Progenitor cell of endocrine pancreas (in vitro differentiated cells): Measurements from ENCODE around the gene MAGI1. TPM values are rescaled to one million over a fixed set of nuclear protein-coding genes. Genes with fewer than 3 reads are reported as not detected.

Experiments used
- DNase-seq: peaks from one replicate; pipeline ENCODE4 v3.0.0; 2021; ENCODE audit warnings: low spot score; ENCODE audit not compliant: unreplicated experiment
- H3K27ac Mint-ChIP-seq: 2 replicates; pipeline ENCODE4 v1.8.0; 2021; ENCODE audit warnings: mild to moderate bottlenecking, moderate library complexity, mixed read lengths
- H3K27me3 Mint-ChIP-seq: 2 replicates; pipeline ENCODE4 v1.8.0; 2021; ENCODE audit warnings: mixed read lengths
- H3K36me3 Mint-ChIP-seq: 2 replicates; pipeline ENCODE4 v1.8.0; 2022; ENCODE audit warnings: mixed read lengths; ENCODE audit not compliant: insufficient read depth
- H3K4me1 Mint-ChIP-seq: 2 replicates; pipeline ENCODE4 v1.8.0; 2021; ENCODE audit warnings: low read depth, mixed read lengths
- H3K4me3 Mint-ChIP-seq: 2 replicates; pipeline ENCODE4 v1.8.0; 2021; ENCODE audit warnings: low read depth, mild to moderate bottlenecking, moderate library complexity, mixed read lengths
- H3K9me3 Mint-ChIP-seq: 2 replicates; pipeline ENCODE4 v1.8.0; 2021; ENCODE audit warnings: low read depth, mixed read lengths
- CTCF ChIP-seq: fragments of 200-600 bp; sonication (generic); IDR thresholded peaks from one replicate; pipeline ENCODE4 v1.5.0; 2021; ENCODE audit warnings: antibody characterized with exemption, mild to moderate bottlenecking; ENCODE audit not compliant: unreplicated experiment
- total RNA-seq: library from RNA; stranded (reverse); gene quantifications from 2 replicates; pipeline ENCODE4 v1.2.1, GENCODE V29; 2021

The MAGI1 gene
- total RNA-seq, 1 donor from 2014 or later = 142 TPM

- H3K4me1 Mint-ChIP-seq = peaks cover 6% of the 10 kb centered on the region
- no peak for TF ChIP-seq CTCF
- no peaks in the 10 kb centered on the region for H3K36me3 Mint-ChIP-seq
- no peak overlapping the region for H3K27ac Mint-ChIP-seq
- H3K4me3 Mint-ChIP-seq = no peak overlapping the region
- H3K27me3 Mint-ChIP-seq = peaks cover 9% of the 10 kb centered on the region
- no peak for DNase-seq
- H3K9me3 Mint-ChIP-seq = no peaks in the 10 kb centered on the region
Observed at GRCh38 chr3:65344444-65344843, 694.3 kb downstream of the MAGI1 start.

GRCh38 chr3:65343736-65344135 is 695.0 kb downstream of the MAGI1 start:
- Mint-ChIP-seq H3K36me3 (no peaks in the 10 kb centered on the region), H3K27me3 (peaks cover 9% of the 10 kb centered on the region), H3K4me3 (no peak overlapping the region), H3K9me3 (no peaks in the 10 kb centered on the region), H3K4me1 (peaks cover 6% of the 10 kb centered on the region), H3K27ac (no peak overlapping the region)
- DNase-seq = no peak
- TF ChIP-seq CTCF = no peak

DNA sequence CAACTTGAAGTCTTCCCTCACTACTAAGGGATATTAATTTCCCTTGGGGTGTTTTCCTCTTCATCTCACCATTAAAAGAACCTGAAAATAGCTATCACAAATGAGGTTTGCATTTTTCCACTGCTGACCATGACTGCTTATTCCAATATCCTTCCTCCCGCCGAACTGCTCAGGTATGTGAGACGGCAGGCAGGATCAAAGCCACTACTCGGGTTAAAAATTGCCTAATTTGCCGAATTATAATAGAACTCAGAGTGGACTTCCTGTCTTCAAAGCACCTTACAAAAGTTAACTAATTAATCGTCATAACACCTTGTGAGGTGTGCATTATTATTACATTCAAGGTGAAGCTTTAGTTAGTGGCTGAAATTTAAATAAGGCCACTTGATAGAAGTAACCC is 695.7 kb downstream of the MAGI1 start:
- peaks cover 9% of the 10 kb centered on the region for H3K27me3 Mint-ChIP-seq
- H3K9me3 Mint-ChIP-seq = no peaks in the 10 kb centered on the region
- no peak overlapping the region for H3K4me3 Mint-ChIP-seq

GRCh38 chr3:65342084-65342683 is 696.5 kb downstream of the MAGI1 start:
- no peaks in the 10 kb centered on the region for H3K36me3 Mint-ChIP-seq
- TF ChIP-seq CTCF = peak; percentile 73
- H3K27ac Mint-ChIP-seq = no peak overlapping the region
- peak; percentile 32 for DNase-seq
- no peak overlapping the region for H3K4me3 Mint-ChIP-seq
- peaks cover 5% of the 10 kb centered on the region for H3K4me1 Mint-ChIP-seq
- peaks cover 9% of the 10 kb centered on the region for H3K27me3 Mint-ChIP-seq
- no peaks in the 10 kb centered on the region for H3K9me3 Mint-ChIP-seq

More for the DNA sequence above, 695.7 kb downstream of the MAGI1 start:
- no peak for TF ChIP-seq CTCF
- Mint-ChIP-seq H3K4me1 (peaks cover 5% of the 10 kb centered on the region), H3K27ac (no peak overlapping the region), H3K36me3 (no peaks in the 10 kb centered on the region)
- DNase-seq = no peak

- Mint-ChIP-seq H3K36me3 (no peaks in the 10 kb centered on the region), H3K27ac (no peak overlapping the region), H3K4me1 (peaks cover 11% of the 10 kb centered on the region), H3K4me3 (no peak overlapping the region), H3K9me3 (peaks cover 4% of the 10 kb centered on the region), H3K27me3 (peaks cover 9% of the 10 kb centered on the region)
- no peak for TF ChIP-seq CTCF
- no peak for DNase-seq
Observed at GRCh38 chr3:65339192-65339740, 699.5 kb downstream of the MAGI1 start.
